HG02571 (cell line): ENCODE results near the gene AVPR2.

Experiments
- ATAC-seq: cut with Tn5 transposase; IDR thresholded peaks from one replicate; pipeline ENCODE4 v1.9.1; 2021; ENCODE audit warnings: mild to moderate bottlenecking, moderate library complexity; ENCODE audit not compliant: unreplicated experiment

Gene AVPR2

GRCh38 chrX:153870791-153871360 is 33.6 kb upstream of the AVPR2 start:
- no peak for ATAC-seq

- no peak for ATAC-seq
Measured at GRCh38 chrX:153871451-153871850, 33.0 kb upstream of the AVPR2 start.

GRCh38 chrX:153871946-153872878 is 32.3 kb upstream of the AVPR2 start:
- ATAC-seq, result no peak

GRCh38 chrX:153873282-153874084 is 31.0 kb upstream of the AVPR2 start:
- no peak for ATAC-seq

- no peak for ATAC-seq
Measured at GRCh38 chrX:153874085-153874365, 30.4 kb upstream of the AVPR2 start.

GRCh38 chrX:153874366-153875125 is 29.9 kb upstream of the AVPR2 start:
- ATAC-seq, result no peak

GRCh38 chrX:153875391-153876111 is 28.9 kb upstream of the AVPR2 start:
- ATAC-seq, result no peak

- no peak for ATAC-seq
Measured at GRCh38 chrX:153876112-153876491, 28.4 kb upstream of the AVPR2 start.

GRCh38 chrX:153877571-153878261 is 26.8 kb upstream of the AVPR2 start:
- ATAC-seq, result no peak

- ATAC-seq, result no peak
Measured at GRCh38 chrX:153878345-153878744, 26.1 kb upstream of the AVPR2 start.

- ATAC-seq, result no peak
Measured at GRCh38 chrX:153878969-153879653, 25.4 kb upstream of the AVPR2 start.

- no peak for ATAC-seq
Measured at GRCh38 chrX:153879741-153880439, 24.6 kb upstream of the AVPR2 start.

- no peak for ATAC-seq
Measured at GRCh38 chrX:153880440-153880815, 24.0 kb upstream of the AVPR2 start.

GRCh38 chrX:153881281-153881680 is 23.2 kb upstream of the AVPR2 start:
- ATAC-seq, result no peak

GRCh38 chrX:153882086-153882498 is 22.4 kb upstream of the AVPR2 start:
- ATAC-seq, result no peak

- no peak for ATAC-seq
Measured at GRCh38 chrX:153882557-153882956, 21.9 kb upstream of the AVPR2 start.

GRCh38 chrX:153883163-153883843 is 21.2 kb upstream of the AVPR2 start:
- no peak for ATAC-seq

- ATAC-seq, result no peak
Measured at GRCh38 chrX:153884136-153884535, 20.3 kb upstream of the AVPR2 start.
